GM08714 (cell line): Measurements from ENCODE around the gene TBC1D9B.

ENCODE experiments used
- H3K4me3 ChIP-seq: fragments of 200-500 bp; sonication (Bioruptor generic); 2 replicates; pipeline ENCODE4 v1.5.1; 2014; ENCODE audit warnings: mild to moderate bottlenecking, low read length, inconsistent platforms
- ZNF274 ChIP-seq: IDR thresholded peaks from 2 replicates; pipeline ENCODE4 v1.6.1; 2012; ENCODE audit warnings: mild to moderate bottlenecking, low read depth, low read length

TBC1D9B gene

DNA sequence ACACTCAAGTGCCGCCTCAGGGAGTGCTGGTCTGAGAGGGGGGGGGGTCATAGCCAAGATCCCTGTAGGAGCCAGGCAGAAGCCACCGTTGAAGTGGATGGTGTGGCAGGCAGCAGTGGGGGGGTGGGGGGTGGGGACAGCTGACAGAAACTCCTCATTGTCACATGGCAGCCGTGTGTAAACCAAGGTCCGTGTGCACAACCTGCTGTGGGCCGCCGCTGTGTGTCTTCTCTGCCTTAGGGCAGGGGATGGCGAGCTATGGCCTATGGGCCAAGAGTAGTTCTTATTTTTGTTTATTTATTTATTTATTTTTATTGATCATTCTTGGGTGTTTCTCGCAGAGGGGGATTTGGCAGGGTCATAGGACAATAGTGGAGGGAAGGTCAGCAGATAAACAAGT, 73.6 kb downstream of the TBC1D9B start:
- TF ChIP-seq ZNF274: no peak
- no peak overlapping the region for H3K4me3 ChIP-seq

DNA sequence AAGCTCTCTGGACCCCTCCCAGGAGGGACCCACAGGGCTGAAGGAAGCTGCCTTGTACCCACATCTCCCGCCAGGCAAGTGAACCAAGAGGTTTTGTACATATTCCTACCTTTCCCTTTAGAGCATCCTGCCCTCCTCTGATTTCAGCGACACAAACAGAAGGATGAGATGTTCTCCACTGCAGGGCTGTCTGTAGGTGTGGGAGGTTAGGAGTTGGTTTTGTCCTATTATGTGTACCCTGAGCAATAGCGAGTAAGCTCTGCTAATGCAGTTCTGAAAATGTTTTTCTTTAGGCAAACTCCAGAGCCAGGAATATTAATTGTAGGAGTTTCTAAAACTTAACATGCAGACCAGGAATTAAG, 74.0 kb downstream of the TBC1D9B start:
- TF ChIP-seq ZNF274: no peak
- no peak overlapping the region for H3K4me3 ChIP-seq

DNA sequence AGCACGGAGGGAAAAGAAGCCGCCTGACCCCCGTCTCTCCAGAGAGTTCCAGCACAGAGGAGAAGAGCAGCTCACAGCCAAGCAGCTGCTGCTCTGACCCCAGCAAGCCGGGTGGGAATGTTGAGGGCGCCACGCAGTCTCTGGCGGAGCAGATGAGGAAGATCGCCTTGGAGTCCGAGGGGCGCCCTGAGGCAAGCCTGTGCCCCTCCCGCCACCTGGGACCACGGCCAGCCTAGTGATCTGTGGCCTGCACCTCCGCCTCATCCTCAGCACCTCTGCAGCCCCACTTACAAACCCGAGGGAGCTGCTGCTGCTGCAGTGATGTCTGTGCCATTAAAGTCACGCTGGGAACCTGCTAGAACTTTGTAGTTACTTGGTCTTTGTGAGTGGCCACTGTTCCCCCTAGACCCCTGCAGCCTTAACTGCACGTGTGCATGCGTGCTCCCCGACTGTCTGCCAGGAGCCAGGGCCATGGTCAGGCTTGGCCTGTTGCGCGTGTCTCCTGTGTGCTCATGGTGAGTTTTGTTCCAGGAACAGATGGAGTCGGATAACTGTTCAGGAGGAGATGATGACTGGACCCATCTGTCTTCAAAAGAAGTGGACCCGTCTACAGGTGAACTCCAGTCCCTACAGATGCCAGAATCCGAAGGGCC, 74.5 kb downstream of the TBC1D9B start:
- no peak for TF ChIP-seq ZNF274
- no peak overlapping the region for H3K4me3 ChIP-seq

DNA sequence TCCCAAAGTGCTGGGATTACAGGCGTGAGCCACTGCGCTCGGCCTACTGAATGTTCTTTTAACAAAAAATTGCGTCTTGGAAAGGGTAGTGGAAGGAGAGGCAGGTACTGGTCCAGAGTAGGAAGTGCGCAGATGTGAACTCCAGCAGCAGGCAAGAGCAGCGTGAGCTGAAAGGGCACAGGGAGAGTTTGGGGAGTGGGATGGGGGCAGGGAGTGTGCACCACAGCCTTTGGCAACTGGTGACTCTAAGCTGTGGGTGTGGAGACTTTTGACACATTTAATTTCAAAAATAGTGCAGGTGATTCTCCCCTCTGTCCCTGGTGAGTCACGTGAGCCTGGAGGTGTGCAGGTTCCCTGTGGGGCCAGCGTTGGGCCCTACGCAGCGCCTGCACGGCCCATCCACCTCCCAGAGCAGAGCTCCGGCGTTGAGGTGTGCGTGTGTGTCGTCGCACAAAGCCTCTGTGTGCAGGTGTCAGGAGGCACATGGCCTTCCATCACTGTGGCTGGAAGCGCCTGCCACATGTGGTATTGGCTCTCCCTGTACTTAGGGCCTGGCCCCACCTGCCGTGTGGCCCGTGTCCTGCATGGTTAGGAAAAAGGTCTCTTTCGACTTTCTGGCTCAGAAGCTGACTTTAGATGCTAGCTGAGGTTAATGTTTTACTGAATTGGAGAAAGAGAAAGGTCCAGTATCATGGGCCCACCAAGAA, 75.5 kb downstream of the TBC1D9B start:
- no peak for TF ChIP-seq ZNF274
- no peak overlapping the region for H3K4me3 ChIP-seq

DNA sequence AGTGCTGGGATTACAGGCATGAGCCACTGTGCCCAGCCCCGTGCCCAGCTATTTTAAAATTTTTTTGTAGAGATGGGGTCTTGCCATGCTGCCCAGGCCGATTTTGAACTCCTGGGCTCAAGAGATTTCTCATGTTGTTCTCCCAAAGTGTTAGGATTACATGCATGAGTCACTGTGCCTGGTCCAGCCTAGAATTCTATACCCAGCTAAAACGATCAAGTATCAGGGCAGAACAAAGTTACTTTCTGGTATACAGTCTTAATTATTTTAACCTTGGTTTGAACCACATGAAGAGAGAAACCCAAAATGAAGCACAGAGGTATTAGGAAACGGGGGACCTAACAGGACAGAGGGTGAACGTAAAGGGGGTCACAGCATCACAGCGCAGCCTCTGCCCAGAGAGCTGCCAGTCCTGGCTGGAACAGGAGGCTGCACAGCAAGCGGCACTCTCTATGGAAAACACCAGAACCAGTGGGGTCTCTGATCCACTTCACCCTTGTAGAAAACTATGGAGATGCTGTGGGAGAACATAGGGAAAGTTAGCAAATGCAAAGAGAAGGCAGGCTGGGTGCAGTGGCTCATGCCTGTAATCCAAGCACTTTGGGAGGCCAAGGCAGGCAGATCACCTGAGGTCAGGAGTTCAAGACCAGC, 76.8 kb downstream of the TBC1D9B start:
- H3K4me3 ChIP-seq: no peak overlapping the region
- no peak for TF ChIP-seq ZNF274

DNA sequence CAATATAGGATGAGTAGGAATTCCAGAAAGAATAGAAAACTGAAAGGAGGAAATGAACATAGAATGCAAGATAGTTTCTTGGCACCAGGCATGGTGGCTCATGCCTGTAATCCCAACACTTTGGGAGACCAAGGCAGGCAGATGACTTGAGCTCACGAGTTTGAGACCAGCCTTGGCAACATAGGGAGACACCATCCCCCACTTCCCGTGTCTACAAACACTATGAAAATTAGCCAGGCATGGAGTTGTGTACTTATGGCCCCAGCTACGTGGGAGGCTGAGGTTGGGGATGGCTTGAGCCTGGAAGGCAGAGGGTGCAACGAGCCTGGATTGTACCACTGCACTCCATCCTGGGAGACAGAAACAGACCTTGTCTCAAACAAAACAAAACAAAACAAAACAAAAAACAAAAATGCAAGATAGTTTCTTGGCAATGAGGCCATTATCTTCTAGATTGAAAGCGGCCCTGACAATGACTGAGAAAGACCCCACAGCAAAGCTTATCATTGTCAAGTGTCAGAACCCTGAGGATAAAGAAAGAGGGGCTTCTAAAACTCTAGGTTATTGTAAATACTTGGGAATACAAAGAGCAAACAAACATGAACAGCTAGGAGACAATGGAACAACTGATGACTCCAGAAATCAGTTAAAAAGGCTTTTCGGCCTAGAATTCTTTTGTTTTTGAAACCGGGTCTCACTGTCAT, 77.8 kb downstream of the TBC1D9B start:
- TF ChIP-seq ZNF274: no peak
- no peak overlapping the region for H3K4me3 ChIP-seq

DNA sequence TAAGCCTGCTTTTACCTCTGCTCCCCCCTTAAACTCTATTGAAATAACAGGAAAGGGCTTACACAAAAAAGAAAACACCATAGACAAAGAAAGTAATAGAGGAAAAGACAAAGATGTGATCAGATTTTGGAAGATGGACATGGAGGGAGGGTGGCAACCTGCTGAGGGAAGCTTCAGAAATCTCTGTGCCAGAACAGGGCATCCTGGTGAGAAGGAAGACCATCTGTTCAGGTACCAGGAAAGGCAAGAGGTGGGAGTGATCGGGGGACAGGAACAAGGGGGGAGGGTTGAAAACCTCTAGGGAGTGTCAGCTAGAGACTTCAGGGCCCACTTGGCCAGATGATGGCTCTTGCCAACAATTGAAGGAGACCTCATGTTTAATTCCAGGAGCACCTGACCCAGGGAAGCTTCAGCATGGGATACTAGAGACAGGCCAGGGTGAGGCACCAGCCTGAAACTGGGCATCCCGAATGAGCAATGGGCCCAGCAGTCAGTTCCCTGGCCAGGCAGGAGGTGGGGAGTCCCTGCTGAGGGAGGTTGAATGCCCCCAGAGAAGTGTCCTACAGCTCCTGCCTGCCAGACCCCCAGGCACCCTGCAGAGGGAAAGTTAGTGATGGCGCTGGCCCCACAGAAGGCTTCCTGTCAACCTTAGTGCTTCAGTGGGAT, 78.8 kb downstream of the TBC1D9B start:
- no peak for TF ChIP-seq ZNF274
- no peak overlapping the region for H3K4me3 ChIP-seq

DNA sequence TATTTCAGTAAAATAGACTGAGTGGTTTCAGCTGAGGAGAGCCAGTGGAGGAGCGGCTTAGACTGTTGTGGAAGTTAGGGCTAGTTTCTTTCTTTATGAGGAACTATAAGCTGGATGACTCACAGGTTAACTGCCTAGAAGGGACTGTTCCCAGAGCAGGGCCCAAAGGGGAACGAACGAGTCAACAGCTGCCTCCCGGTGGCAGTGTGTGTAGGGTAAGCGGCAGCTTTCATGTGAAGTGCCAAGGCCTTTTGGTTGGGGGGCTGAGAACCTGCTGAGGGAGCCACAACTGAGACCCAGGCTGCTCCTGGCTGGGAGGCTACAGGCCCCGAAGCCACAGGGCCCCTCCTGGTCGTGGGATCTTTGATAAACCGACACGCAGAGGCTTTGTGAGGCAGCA, 80.0 kb downstream of the TBC1D9B start:
- H3K4me3 ChIP-seq: no peak overlapping the region
- TF ChIP-seq ZNF274: no peak

DNA sequence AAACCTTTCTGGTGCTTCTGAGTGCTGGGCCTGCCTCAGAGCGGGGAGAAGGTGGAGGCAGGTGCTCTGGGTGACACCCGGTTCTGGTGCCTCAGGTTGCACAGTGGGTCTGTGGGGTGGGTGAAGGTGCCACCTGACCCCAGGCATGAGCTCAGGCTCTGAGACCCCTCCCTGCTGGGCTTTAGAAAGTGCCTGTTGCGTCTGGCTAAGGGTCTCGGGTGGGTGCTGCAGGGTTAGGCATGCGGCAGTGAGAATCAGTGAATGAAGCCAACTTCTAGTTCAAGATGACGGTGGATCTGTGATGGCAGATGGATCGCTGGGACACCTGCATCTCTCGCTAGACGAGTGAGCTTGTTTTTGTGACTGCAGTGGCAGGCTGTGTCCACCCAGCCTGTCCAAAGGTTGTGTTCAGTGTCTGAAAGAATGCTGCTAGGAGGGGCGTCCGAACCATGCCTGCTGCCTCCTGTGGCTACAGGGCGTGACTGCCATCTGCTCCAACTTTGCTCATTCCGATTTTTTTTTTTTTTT, 82.0 kb downstream of the TBC1D9B start:
- H3K4me3 ChIP-seq: no peak overlapping the region
- no peak for TF ChIP-seq ZNF274

DNA sequence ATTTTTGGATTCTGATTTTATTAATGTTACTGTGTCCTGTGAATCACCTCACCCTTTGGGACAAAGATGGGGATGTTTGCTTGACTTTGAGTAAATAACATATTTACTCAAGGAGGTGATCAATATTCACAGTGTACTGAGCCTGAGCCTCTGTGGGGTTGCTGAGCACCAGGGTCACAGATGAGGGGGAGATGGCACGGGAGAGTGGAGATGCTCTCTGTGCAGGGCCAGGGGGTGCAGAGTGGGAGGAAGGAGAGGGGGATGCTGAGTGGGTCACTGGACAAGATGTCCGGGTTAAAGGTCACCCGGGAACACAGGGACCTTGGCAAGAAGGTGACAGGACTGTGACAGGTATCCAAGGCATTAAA, 83.0 kb downstream of the TBC1D9B start:
- no peak for TF ChIP-seq ZNF274

DNA sequence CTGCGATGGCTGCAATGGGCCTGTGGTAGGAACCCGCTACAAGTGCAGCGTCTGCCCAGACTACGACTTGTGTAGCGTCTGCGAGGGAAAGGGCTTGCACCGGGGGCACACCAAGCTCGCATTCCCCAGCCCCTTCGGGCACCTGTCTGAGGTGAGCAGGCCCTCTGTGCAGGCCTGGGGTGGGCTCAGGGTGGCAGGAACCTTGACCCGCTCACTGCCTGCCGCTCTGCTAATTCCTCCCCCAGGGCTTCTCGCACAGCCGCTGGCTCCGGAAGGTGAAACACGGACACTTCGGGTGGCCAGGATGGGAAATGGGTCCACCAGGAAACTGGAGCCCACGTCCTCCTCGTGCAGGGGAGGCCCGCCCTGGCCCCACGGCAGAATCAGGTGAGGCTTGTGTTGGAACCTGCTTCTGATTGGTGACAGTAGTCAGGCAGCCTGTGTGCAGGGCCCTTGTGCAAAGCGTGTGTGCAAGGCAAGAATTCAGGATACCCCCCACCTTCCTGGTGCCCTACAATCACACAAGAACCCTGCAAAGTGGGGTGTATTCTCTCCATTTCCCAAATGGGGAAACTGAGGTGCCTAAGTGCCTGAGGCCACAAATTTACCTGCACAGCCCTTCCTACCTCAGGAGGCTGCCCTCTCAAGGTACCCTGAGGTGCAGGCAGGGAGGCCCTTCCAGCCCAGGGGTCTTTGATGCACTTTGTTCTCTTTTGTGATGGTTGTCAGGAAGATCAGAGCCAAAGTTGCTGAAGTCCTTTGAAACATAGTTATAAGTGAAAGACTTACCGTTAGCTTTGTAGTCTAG, 83.6 kb downstream of the TBC1D9B start:
- no peak overlapping the region for H3K4me3 ChIP-seq
- TF ChIP-seq ZNF274: no peak

More for the DNA sequence above, 83.0 kb downstream of the TBC1D9B start:
- H3K4me3 ChIP-seq: no peak overlapping the region

DNA sequence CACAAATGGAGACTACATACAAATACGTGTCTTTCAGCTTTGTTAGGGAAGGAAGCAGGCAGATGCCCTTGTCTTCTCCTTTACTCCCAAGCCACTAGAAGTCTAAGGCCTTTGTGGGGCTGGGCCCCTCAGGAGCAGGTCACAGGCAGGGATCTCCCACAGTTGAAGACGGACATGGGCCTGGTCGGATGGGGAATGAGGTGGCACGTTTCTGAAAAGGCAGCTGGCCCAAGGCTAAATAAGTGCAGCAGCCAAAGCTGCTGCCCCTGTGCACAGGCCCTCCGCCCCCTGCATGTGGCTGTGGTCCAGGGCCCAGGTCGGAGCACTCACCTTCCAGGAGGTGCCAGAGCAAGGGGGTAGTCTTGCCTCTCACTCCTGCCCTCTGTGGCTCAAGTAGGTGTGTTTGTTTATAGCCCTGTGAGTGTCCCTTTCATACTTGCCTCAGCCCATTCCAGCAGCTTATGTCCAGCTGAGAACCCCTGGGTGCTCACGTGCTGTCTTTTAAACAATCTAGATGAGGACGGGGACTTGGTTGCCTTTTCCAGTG, 85.2 kb downstream of the TBC1D9B start:
- no peak overlapping the region for H3K4me3 ChIP-seq
- TF ChIP-seq ZNF274: no peak

DNA sequence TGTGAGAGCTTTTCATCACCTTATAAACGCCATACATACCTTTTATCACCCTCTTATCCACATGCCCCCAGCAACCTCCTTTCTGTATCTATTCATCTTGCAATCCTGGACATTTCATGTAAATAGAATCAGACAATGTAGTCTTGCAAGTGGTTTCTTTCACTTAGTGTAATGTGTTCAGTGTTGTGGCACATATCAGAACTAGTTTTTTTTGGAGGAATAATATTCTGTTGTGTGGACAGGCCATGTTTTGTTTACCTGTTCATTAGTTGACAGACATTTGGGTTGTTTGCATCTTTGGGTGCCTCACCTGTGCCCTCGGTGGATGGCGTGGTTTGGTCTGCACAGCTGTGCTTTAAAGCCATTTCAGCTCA, 85.7 kb downstream of the TBC1D9B start:
- H3K4me3 ChIP-seq: 0 out of 2 replicates have a peak overlapping the region, but pooled peaks have one; percentile 94
- TF ChIP-seq ZNF274: no peak
